ENCODE measurements around the gene ILDR2.

DNA sequence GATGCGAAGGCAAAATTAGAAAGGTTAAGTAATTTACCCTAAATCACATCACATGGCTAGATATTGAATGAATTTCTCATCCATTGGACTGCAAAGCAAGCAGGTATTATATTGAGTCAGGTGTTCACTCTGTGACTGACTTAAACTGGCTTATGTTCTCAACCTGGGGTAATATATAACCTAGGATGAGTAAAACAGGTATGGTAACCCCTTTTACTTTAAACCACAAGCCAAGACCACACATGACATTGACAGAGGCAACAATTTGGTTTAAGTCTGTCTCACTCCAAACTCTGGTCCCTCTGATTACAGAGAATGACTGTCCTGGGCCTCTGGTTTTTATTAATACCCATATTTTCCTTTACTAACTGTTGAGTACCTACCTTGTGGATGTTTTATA is 47.0 kb upstream of the ILDR2 start:
- TF ChIP-seq EP300 (IDR thresholded peaks at IDR 0.05) (no peak), CTCF (IDR thresholded peaks at IDR 0.05) (no peak), POLR2A (IDR thresholded peaks at IDR 0.05; ENCODE audit: low read depth) (no peak)

Measured in esophagus muscularis mucosa (tissue), 4 donors.